Measurements from ENCODE around the gene STRN3.

STRN3 gene

DNA sequence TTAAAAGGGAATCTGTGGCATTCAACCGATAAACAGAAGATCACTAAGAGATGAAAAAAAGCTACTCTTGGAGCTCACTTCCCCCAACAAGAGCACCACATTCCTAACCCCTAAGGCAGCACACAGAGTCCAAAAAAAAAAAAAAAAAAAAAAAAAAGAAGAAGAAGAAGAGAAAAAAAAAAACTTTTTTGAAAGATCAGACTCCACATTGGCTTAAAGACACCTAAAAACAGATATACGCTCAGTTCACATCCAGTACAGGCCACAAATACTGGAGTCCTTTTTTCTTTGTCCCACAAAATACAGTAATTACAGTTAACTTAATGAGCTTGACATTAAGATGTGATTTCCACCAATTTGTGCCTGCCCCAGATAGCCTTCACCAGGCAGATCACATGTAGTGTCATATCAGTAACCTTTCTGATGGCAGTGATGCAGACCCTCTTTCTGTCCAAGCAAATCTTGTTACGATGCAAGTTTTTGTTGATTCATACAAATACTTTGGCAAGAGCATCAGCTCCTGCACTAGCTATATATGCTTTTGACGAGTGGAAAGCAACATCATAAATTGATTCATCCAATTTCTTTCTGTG, 131.2 kb downstream of the STRN3 start:
- WGBS, 2 donors (ENCODE audit: extremely low coverage in 2 of 2, insufficient read length in 2 of 2, insufficient replicate concordance in 1 of 2) = no CpG with 5 or more reads among the region's 4 CpGs

DNA sequence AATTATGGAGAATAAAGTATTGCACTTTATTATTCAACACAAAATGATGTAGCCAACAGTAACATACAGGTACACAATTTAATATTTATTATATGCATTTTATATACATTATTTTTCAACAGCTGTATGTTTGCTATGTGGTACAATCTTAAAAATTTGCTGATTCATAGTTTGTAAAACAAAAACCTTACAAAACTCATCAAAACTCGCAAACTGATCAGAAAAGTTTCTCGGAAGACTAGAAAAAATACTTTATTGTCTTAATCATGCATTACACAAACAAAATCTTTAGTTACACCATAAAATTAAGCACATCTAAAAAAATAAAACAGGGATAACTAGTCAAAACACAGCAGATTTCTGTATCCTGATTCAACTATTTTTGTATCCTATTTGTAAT, 132.4 kb downstream of the STRN3 start:
- no CpG with 5 or more reads among the region's 2 CpGs for WGBS, 2 donors (ENCODE audit: extremely low coverage in 2 of 2, insufficient read length in 2 of 2, insufficient replicate concordance in 1 of 2)
- H2AK5ac ChIP-seq (ENCODE audit: low read depth, low read length) = no peak overlapping the region

More for the DNA sequence above, 131.2 kb downstream of the STRN3 start:
- no peak overlapping the region for H2BK12ac ChIP-seq (ENCODE audit: low read length)
- no peak overlapping the region for H3K4me2 ChIP-seq (ENCODE audit: insufficient read depth, low read length, poor library complexity, severe bottlenecking)
- no peaks in the 10 kb centered on the region for H3K9me3 ChIP-seq (replicated peaks in 1 of 2; ENCODE audit: control insufficient read depth in 2 of 2, insufficient read depth in 1 of 2, low read depth in 1 of 2, low read length in 2 of 2)
- DNase-seq (ENCODE audit: low spot score) = no peak
- no peak overlapping the region for H2AK5ac ChIP-seq (ENCODE audit: low read depth, low read length)
- no peak overlapping the region for H2BK15ac ChIP-seq (ENCODE audit: low read length)
- H2BK120ac ChIP-seq (ENCODE audit: low read depth, low read length) = no peak overlapping the region
- H3K23ac ChIP-seq (ENCODE audit: low read depth, low read length, poor library complexity) = no peak overlapping the region
- no peak overlapping the region for H3K27ac ChIP-seq (replicated peaks; ENCODE audit: low read length)
- H3K14ac ChIP-seq (ENCODE audit: low read length) = no peak overlapping the region
- H2BK5ac ChIP-seq (ENCODE audit: low read length) = no peak overlapping the region
- peaks cover 0 to 1% of the 10 kb centered on the region in 2 donors for H3K4me1 ChIP-seq (ENCODE audit: control insufficient read depth in 2 of 2, insufficient read depth in 1 of 2, low read depth in 1 of 2, low read length in 2 of 2)
- no peak overlapping the region for H4K8ac ChIP-seq (ENCODE audit: low read depth, low read length)
- H3K9ac ChIP-seq (ENCODE audit: low read depth, low read length, poor library complexity) = no peak overlapping the region
- H3K79me1 ChIP-seq (ENCODE audit: low read depth, low read length) = peaks cover under 1% of the 10 kb centered on the region
- H3K4me3 ChIP-seq (ENCODE audit: low read length in 2 of 2) = no peak overlapping the region
- H2AFZ ChIP-seq (ENCODE audit: low read length) = no peak overlapping the region
- no peak overlapping the region for H3K18ac ChIP-seq (ENCODE audit: low read length)
- H3K36me3 ChIP-seq (replicated peaks in 1 of 2; ENCODE audit: control insufficient read depth in 2 of 2, insufficient read depth in 2 of 2, low read length in 2 of 2) = peaks cover 7 to 72% of the 10 kb centered on the region in 2 donors
- H3K27me3 ChIP-seq (ENCODE audit: control insufficient read depth in 3 of 3, insufficient read depth in 3 of 3, low read depth in 1 of 3, low read length in 3 of 3) = no peaks in the 10 kb centered on the region
- H4K91ac ChIP-seq (ENCODE audit: low read depth, low read length, poor library complexity) = no peak overlapping the region
- no peak overlapping the region for H3K4ac ChIP-seq (ENCODE audit: low read length)

DNA sequence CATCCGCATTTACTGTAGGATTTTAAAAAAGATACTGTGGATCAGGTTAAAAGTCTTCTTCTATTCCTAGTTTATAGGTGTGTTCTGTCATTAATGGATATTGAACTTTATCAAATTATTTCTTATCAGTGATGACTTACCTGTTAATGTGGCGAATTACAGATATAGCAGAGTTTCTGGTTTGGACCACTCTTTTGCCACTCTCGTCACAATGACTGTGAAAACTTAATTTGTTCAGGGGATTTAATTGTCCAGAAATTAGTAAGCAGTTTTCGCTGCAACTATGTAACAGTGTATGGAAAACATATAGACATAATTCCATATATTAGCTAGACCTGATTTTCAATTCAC, 137.0 kb downstream of the STRN3 start:
- Histone ChIP-seq H3K9me3 (replicated peaks in 1 of 2; ENCODE audit: control insufficient read depth in 2 of 2, insufficient read depth in 1 of 2, low read depth in 1 of 2, low read length in 2 of 2) (no peaks in the 10 kb centered on the region), H3K36me3 (replicated peaks in 1 of 2; ENCODE audit: control insufficient read depth in 2 of 2, insufficient read depth in 2 of 2, low read length in 2 of 2) (peaks cover 2 to 17% of the 10 kb centered on the region in 2 donors), H2BK15ac (ENCODE audit: low read length) (no peak overlapping the region), H3K79me1 (ENCODE audit: low read depth, low read length) (no peaks in the 10 kb centered on the region), H3K27me3 (ENCODE audit: control insufficient read depth in 3 of 3, insufficient read depth in 3 of 3, low read depth in 1 of 3, low read length in 3 of 3) (no peaks in the 10 kb centered on the region), H3K4me2 (ENCODE audit: insufficient read depth, low read length, poor library complexity, severe bottlenecking) (no peak overlapping the region), H2BK120ac (ENCODE audit: low read depth, low read length) (no peak overlapping the region), H3K18ac (ENCODE audit: low read length) (no peak overlapping the region), H2BK12ac (ENCODE audit: low read length) (no peak overlapping the region), H4K91ac (ENCODE audit: low read depth, low read length, poor library complexity) (no peak overlapping the region), H3K4ac (ENCODE audit: low read length) (no peak overlapping the region), H3K9ac (ENCODE audit: low read depth, low read length, poor library complexity) (no peak overlapping the region), H3K14ac (ENCODE audit: low read length) (no peak overlapping the region), H3K27ac (replicated peaks; ENCODE audit: low read length) (no peak overlapping the region), H3K23ac (ENCODE audit: low read depth, low read length, poor library complexity) (no peak overlapping the region), H3K4me3 (ENCODE audit: low read length in 2 of 2) (no peak overlapping the region), H2AFZ (ENCODE audit: low read length) (no peak overlapping the region), H3K4me1 (ENCODE audit: control insufficient read depth in 2 of 2, insufficient read depth in 1 of 2, low read depth in 1 of 2, low read length in 2 of 2) (no peaks in the 10 kb centered on the region), H2BK5ac (ENCODE audit: low read length) (no peak overlapping the region), H2AK5ac (ENCODE audit: low read depth, low read length) (no peak overlapping the region), H4K8ac (ENCODE audit: low read depth, low read length) (no peak overlapping the region)
- no peak for DNase-seq (ENCODE audit: low spot score)
- WGBS, 2 donors (ENCODE audit: extremely low coverage in 2 of 2, insufficient read length in 2 of 2, insufficient replicate concordance in 1 of 2) = no CpG with 5 or more reads among the region's 4 CpGs

More for the DNA sequence above, 132.4 kb downstream of the STRN3 start:
- H4K91ac ChIP-seq (ENCODE audit: low read depth, low read length, poor library complexity) = no peak overlapping the region
- H2BK120ac ChIP-seq (ENCODE audit: low read depth, low read length) = no peak overlapping the region
- H3K4me3 ChIP-seq (ENCODE audit: low read length in 2 of 2) = no peak overlapping the region
- H3K27ac ChIP-seq (replicated peaks; ENCODE audit: low read length) = no peak overlapping the region
- H3K79me1 ChIP-seq (ENCODE audit: low read depth, low read length) = no peaks in the 10 kb centered on the region
- no peak overlapping the region for H2BK12ac ChIP-seq (ENCODE audit: low read length)
- no peak overlapping the region for H2BK5ac ChIP-seq (ENCODE audit: low read length)
- peaks cover 0 to 1% of the 10 kb centered on the region in 2 donors for H3K4me1 ChIP-seq (ENCODE audit: control insufficient read depth in 2 of 2, insufficient read depth in 1 of 2, low read depth in 1 of 2, low read length in 2 of 2)
- H3K4ac ChIP-seq (ENCODE audit: low read length) = no peak overlapping the region
- H2BK15ac ChIP-seq (ENCODE audit: low read length) = no peak overlapping the region
- H3K36me3 ChIP-seq (replicated peaks in 1 of 2; ENCODE audit: control insufficient read depth in 2 of 2, insufficient read depth in 2 of 2, low read length in 2 of 2) = peaks cover 7 to 60% of the 10 kb centered on the region in 2 donors
- H2AFZ ChIP-seq (ENCODE audit: low read length) = no peak overlapping the region
- no peak overlapping the region for H3K23ac ChIP-seq (ENCODE audit: low read depth, low read length, poor library complexity)
- no peak overlapping the region for H3K4me2 ChIP-seq (ENCODE audit: insufficient read depth, low read length, poor library complexity, severe bottlenecking)
- no peaks in the 10 kb centered on the region for H3K9me3 ChIP-seq (replicated peaks in 1 of 2; ENCODE audit: control insufficient read depth in 2 of 2, insufficient read depth in 1 of 2, low read depth in 1 of 2, low read length in 2 of 2)
- no peak overlapping the region for H3K18ac ChIP-seq (ENCODE audit: low read length)
- no peak for DNase-seq (ENCODE audit: low spot score)
- H3K14ac ChIP-seq (ENCODE audit: low read length) = no peak overlapping the region
- no peak overlapping the region for H4K8ac ChIP-seq (ENCODE audit: low read depth, low read length)
- no peak overlapping the region for H3K9ac ChIP-seq (ENCODE audit: low read depth, low read length, poor library complexity)
- H3K27me3 ChIP-seq (ENCODE audit: control insufficient read depth in 3 of 3, insufficient read depth in 3 of 3, low read depth in 1 of 3, low read length in 3 of 3) = no peaks in the 10 kb centered on the region

DNA sequence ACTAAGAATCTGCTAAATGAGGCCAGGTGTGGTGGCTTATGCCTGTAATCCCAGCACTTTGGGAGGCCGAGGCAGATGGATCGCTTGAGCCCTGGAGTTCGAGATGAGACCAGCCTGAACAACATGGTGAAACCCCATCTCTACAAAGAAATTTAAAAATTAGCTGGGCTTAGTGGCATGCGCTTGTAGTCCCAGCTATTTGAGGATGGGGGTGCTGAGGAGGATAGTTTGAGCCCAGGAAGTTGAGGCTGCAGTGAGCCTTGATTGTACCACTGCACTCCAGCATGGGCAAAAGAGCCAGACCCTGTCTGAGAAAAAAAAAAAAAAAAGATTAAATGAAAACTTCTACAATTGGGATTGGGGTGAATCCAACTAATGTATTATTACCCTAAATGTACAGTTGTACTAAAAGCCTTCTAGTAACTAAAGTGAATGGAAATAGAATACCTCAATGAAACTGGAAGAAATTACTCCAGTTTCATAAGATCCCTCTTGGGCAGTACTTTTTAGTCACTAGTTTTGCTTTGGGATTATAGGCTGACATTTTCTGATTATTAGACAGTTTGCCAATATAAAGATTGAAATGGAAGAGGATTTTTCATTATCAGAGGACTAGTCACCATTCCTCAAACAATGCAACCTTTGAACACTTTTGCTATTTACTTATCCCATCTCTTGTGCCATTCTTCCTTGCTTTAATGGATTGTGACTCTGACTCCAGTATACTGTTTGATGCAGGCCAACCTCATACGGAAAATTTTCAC, 137.5 kb downstream of the STRN3 start:
- Histone ChIP-seq H3K18ac (ENCODE audit: low read length) (no peak overlapping the region), H4K8ac (ENCODE audit: low read depth, low read length) (no peak overlapping the region), H3K14ac (ENCODE audit: low read length) (no peak overlapping the region), H3K9me3 (replicated peaks in 1 of 2; ENCODE audit: control insufficient read depth in 2 of 2, insufficient read depth in 1 of 2, low read depth in 1 of 2, low read length in 2 of 2) (no peaks in the 10 kb centered on the region), H2BK15ac (ENCODE audit: low read length) (no peak overlapping the region), H3K36me3 (replicated peaks in 1 of 2; ENCODE audit: control insufficient read depth in 2 of 2, insufficient read depth in 2 of 2, low read length in 2 of 2) (peaks cover 2 to 11% of the 10 kb centered on the region in 2 donors), H3K27ac (replicated peaks; ENCODE audit: low read length) (no peak overlapping the region), H3K23ac (ENCODE audit: low read depth, low read length, poor library complexity) (no peak overlapping the region), H3K9ac (ENCODE audit: low read depth, low read length, poor library complexity) (no peak overlapping the region), H4K91ac (ENCODE audit: low read depth, low read length, poor library complexity) (no peak overlapping the region), H3K79me1 (ENCODE audit: low read depth, low read length) (no peaks in the 10 kb centered on the region), H3K4me3 (ENCODE audit: low read length in 2 of 2) (no peak overlapping the region), H3K4me1 (ENCODE audit: control insufficient read depth in 2 of 2, insufficient read depth in 1 of 2, low read depth in 1 of 2, low read length in 2 of 2) (no peaks in the 10 kb centered on the region), H2AFZ (ENCODE audit: low read length) (no peak overlapping the region), H2BK12ac (ENCODE audit: low read length) (no peak overlapping the region), H3K27me3 (ENCODE audit: control insufficient read depth in 3 of 3, insufficient read depth in 3 of 3, low read depth in 1 of 3, low read length in 3 of 3) (no peaks in the 10 kb centered on the region), H3K4me2 (ENCODE audit: insufficient read depth, low read length, poor library complexity, severe bottlenecking) (no peak overlapping the region), H2BK5ac (ENCODE audit: low read length) (no peak overlapping the region), H3K4ac (ENCODE audit: low read length) (no peak overlapping the region), H2AK5ac (ENCODE audit: low read depth, low read length) (no peak overlapping the region), H2BK120ac (ENCODE audit: low read depth, low read length) (no peak overlapping the region)
- DNase-seq (ENCODE audit: low spot score) = no peak
- no CpG with 5 or more reads among the region's 5 CpGs for WGBS, 2 donors (ENCODE audit: extremely low coverage in 2 of 2, insufficient read length in 2 of 2, insufficient replicate concordance in 1 of 2)

Measured in neuronal stem cell (in vitro differentiated cells).